Stimulated activated CD4-positive, alpha-beta T cell treated with anti-CD3 and anti-CD28 coated beads, Interleukin-1b, Interleukin-23, amount 100 ng/mL, for 48 hours (primary cell): Measurements from ENCODE around the gene TTLL1.
"Not testable (repeated sequence)": the region's sequence is repeated elsewhere in the genome, so short reads cannot be mapped to it uniquely, and the experiment has no call there.

ENCODE experiments used
- DNase-seq: peaks from one replicate; pipeline ENCODE4 v3.0.0-alpha.2; 2020

The TTLL1 gene

GRCh38 chr22:43060183-43060582 is 29.0 kb downstream of the TTLL1 start:
- DNase-seq, result peak; percentile 62

DNA sequence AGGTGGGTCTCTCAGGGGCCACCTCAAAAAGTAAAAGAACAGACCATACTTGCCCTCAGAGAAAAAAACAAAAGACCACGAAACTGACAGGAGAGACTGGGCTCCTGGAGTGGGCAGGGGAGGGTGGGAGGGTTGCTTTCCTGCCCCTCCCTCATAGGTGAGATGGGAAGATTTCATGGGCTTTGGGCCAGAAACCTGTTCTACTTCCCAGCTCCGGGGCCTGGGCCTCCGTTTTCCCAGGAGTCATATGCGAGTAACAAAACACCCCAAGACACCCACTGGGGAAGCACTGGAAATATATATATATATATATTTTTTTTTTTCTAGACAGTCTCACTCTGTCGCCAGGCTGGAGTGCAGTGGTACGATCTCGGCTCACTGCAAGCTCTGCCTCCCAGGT is 31.6 kb downstream of the TTLL1 start:
- DNase-seq, result no peak

GRCh38 chr22:43053176-43053575 is 36.0 kb downstream of the TTLL1 start:
- no peak for DNase-seq

GRCh38 chr22:43050995-43051394 is 38.2 kb downstream of the TTLL1 start:
- DNase-seq, result no peak

DNA sequence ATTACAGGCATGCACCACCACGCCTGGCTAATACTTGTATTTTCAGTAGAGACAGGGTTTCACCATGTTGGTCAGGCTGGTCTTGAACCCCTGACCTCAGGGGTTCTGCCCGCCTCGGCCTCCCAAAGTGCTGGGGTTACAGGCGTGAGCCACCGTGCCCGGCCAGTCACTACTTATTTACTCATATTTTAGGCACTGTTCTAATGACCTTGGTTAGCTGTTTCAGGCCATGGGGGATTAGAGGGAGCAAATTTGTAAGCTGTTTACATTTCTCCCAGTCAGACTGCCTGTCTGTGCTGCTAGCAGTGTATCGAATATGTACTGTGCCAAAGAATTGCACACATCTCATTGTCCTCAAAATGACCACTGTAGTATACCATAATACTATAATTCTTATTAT is 41.6 kb downstream of the TTLL1 start:
- DNase-seq, result no peak

DNA sequence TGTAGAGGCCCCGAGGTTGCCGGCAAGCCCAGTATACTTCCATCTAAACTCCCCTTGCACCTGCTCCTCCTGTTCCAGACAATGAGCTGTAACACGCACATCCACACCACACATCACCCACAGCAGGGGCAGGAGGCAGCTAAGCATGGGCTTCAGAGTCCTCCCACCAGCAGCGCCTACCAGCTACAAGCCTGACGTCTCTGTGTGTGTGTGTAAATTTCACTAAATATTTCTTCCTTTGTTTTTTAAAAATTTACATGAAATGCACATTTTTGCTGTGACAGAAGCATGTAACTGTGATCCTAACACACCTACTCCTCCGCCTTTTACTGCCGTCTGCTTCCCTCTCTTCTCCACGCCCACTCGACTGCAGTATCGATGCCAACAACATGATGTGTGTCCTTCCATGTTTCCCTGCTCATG is 44.9 kb downstream of the TTLL1 start:
- no peak for DNase-seq

- DNase-seq, result no peak
These were observed 47.0 kb downstream of the TTLL1 start for GRCh38 chr22:43042101-43042780.

DNA sequence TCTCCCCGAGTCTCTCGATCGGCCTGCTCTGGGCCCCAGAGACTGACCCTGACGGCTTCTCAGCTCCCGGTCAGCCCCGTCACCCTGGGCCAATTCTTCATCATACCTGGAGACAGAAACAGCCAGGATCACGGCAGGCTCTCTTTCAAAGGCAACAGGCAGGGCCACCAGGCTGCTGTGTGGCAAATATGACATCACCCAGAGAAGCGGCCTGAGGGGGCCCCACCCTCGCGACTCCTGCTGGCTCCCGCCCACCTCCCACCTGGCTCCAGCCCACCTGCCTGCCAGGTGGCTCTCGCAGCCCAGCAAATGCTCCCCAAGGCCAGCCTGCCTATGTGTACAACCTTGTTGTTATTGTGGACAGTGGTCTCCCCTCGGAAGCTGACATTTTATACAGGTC is 49.4 kb downstream of the TTLL1 start:
- DNase-seq, result no peak

DNA sequence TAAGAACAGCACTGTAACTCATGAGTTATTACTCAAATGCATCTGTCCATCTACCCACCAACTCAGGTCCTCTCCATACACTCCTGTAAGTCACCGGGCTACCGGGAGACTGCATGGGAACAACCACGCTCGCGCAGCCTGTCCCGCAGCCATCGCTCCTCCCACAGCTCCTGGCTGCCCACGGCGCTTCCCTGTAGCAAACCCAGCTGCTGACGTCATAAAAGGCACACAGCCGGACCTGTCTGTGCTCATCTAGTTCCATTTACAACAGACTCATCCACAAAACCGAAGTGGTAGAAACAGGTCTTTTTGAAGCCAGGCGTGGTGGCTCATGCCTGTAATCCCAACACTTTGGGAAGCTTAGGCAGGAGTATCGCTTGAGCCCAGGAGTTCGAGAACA is 50.9 kb downstream of the TTLL1 start:
- DNase-seq, result no peak

DNA sequence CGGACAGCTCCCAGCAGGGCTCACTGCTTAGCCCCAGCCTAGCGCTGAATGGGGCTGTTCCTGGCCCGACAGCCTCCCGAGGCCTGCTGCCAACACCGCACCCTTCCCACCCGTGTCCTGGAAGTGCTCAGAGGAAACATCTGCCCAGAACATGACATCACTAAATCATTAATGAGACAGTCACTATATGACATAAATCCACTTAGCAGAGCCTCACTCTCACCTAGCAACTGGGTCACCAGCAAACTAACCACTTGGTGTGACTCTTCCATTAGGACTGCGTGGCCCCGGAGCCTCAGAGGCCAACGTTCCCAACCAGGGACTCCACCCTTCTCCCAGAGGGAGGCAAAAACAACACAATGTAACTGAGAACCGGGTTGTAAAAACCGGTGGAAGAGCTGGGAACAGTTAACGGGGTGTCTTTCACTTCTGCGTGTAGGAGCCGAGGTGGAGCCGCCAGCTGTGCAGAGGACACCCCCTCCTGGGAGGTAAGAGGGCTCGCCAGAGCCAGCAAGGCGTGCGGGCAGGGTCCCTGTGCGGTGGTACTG is 52.8 kb downstream of the TTLL1 start:
- DNase-seq, result no peak

DNA sequence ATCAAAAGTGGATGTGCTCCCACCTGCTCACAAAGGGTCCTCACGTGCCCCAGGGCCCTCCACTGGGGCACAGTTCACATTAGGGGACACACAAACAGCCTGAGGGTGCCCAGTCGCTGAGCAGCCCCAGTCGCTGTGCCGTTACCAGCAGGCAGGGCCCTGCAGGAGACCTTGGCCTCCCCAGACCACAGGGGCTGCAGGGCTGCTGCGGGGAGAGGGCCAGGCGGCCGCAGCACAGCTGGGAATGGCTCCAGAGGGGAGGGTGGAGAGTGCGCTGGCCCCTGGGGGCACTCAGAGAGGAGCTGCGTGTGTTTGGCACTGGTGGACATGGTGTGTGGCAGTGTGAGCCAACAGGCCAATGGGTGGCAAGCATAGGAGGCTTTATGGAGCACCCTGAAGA is 53.9 kb downstream of the TTLL1 start:
- no peak for DNase-seq

DNA sequence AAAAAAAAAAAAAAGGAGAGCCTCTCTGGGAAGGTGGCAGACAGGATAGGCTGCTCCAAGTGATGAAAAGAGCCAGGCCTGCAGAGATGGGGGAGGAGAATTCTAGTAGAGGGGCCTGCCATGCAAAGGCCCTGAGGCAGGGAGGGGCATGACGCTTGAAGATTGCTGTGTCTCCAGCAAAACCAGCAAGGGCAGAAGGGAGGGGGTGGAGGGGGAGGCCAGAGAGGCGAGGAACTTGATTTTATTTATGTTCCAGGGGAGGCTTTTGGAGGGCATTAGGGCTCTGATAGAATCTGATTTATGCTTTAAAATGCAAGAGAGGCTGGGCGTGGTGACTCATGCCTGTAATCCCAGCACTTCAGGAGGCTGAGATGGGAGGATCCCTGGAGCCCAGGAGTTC is 57.6 kb downstream of the TTLL1 start:
- no peak for DNase-seq

GRCh38 chr22:43018615-43019014 is 70.6 kb downstream of the TTLL1 start:
- DNase-seq, result no peak

DNA sequence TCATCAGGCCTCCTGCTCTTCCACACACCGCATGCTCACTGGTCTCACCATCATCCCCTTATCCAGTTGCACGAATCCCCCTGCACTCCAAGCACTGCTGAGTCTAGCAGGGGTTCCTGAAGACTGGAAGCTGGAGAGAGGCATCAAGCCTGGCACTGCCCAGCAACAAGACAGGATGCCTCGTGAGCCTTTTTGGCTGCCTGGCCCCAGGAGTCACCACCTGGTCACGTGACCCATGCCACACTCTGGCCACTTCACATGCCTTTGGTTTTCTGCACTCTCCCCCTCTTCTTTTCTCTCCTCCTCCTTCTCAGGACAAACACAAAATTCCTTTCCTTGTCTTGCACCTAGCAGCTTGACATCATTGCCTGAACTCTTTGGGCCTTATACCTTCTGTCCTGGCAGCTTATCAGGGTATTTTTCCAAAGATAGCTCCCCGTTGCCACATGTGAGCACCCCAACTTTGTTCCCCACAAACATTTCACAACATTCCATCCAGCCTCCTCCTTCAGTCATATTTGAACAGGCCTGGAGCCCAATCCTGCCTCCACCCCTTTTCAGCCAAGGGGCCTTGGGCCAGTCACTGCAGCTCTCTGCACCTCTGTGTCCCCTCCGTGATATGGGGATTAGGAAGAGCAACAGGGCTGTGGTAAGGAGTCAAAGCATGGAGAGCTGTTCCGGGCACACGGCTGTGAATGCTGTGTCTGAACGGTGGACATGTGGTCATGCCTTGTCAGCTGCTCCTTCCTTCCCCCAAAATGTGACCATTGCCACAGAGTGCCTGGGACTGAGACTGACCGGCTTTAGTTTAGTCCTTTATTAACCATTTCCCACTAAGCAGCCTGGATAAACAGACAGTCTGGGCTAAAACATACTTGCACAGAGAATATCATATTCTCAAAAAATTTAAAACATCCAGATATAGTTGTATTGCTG is 71.4 kb downstream of the TTLL1 start:
- DNase-seq, result no peak

DNA sequence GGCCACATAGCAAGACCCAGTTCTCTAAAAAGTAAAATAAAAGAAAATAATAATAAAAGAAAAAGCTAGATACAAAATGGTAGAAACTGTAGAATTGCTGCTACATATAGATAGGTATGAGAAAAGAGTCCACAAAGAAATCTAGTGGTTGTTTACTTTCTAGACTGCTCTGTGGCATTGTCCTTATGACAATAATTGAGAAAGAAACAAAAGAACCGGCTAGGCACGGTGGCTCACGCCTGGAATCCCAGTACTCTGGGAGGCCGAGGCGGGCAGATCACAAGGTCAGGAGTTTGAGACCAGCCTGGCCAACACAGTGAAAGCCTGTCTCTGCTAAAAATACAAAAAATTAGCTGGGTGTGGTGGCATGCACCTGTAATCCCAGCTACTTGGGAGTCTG is 73.0 kb downstream of the TTLL1 start:
- DNase-seq, result not testable (repeated sequence)

DNA sequence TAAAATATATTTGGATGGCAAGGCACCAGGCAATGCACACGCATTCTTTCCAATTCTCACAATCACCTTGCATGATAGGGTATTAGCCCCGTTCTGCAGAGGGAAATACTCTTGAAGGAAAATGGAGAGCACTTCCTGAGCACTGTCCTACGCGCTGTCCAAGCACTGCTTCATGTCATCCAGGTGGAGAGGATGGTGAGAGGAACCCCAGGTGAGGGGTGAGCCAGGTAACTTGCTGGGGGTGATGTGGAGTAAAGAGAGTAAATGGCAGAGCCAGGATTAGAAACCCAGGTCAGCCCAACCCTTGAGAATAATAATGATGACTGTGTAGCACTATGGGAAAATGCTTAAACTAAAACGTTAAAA is 73.5 kb downstream of the TTLL1 start:
- no peak for DNase-seq

DNA sequence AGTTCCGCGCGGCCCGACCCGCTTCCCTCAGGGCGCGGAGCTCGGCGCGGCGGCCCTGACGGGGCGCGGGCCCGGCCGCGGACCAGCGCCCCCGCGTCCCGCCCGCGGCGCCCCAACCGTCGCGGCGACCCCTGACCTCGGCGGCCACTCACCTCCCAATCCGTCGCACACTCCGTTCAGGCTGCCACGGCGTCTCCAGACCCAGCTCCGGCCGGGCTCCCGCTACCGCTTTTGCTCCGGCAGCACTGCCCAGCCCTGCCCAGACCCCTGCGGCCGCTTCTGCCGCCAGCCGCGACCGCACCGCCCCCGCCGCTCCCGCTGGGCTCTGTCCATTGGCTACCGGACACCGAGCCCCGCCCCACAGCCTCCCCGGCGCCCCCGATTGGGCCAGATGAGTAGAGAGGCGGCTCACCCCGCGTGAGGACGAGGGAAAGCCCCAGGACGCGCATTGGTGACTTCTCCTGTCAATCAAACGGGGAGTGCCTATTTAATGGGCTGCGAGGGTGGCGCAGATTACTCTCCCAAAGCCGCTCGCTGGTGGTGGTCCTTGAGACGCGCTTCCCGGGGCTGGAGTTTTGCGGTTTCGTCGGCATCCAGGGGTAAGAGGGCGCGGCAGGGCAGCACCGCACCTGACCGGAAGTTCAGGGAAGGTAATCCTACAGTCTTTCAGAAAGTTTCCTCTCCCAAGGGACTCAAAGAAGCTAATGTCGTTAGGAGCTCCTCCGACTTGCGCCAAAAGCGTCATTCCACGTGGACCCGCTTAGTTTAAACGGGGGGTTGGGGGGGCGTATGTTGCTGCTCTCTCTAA is 74.1 kb downstream of the TTLL1 start, which contains the start of gene PACSIN2:
PACSIN2 (minus strand) TSS at position 281 of the 808 bp plus-strand sequence. CDS start 103,069 bp downstream, outside the sequence.
- DNase-seq, result peak; percentile 99

GRCh38 chr22:43014316-43014868 is 74.8 kb downstream of the TTLL1 start:
- peak; percentile 8 for DNase-seq

DNA sequence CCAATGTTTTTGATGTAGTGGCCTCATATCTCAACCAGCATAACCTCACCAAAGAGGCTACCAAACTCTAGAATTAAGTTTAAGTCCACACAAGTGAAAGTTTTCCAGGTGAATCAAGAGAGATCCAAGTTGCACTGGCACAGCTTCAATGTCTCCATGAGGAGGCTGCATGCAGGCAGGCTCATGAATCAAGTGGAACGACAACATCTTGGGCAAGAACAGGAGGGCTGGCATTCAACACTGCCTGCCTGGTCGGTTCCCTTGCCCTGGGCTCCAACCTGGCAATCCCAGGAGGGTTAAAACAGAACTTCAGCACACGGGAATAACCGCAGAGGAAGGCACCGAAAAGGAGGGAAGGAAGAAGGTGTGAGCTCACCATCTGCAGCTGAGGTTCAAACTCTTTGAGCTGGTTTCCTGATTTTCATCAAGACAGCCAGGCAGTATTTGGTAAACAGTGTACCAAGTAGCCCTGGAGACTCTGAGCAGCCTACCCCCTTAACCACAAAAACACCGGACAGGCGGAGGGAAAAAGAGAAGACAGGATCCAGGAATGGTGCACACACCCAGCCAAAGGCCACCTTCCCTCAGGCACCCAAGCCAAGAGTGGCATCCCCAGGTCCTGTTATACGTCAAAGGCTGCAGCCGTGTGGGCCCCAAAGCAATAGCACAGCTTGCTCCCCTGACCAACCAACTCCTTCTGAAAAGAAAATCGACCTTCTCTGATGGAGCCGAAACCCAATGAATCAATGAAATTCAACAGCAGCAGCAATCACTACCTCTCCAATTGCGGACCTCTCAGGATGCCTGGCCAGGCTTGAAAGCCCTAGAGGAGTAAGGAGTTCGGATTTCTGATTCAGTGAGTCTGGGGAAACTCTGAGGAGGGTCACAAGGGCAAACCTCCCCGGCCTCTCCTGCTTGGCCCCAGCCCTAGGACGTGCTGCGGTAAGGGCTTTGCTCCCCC is 75.6 kb downstream of the TTLL1 start:
- DNase-seq, result no peak

DNA sequence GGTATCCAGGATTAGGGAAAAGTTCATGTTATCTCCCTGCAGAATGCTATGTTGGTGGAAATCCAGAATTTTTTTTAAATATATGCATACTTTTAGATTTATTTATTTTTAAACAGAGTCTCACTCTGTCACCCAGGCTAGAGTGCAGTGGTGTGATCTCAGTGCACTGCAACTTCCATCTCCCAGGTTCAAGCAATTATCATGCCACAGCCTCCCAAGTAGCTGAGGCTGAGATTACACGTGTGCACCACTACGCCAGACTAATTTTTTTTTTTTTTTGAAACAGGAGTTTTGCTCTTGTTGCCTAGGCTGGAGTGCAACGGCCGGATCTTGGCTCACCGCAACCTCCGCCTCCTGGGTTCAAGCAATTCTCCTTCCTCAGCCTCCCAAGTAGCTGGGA is 76.8 kb downstream of the TTLL1 start:
- DNase-seq, result no peak

- DNase-seq, result no peak
These were observed 78.1 kb downstream of the TTLL1 start for GRCh38 chr22:43011079-43011478.
